Fibroblast of pulmonary artery (primary cell): ENCODE results near the gene ASCC3.

Experiments used
- DNase-seq: peaks from one replicate; pipeline ENCODE4 v3.0.0-alpha.2; 2010; ENCODE audit warnings: low read depth
- H3K4me3 ChIP-seq: replicated peaks from 2 replicates; pipeline ENCODE4 v1.5.1; 2011; ENCODE audit warnings: low read depth, mild to moderate bottlenecking, control low read depth, low read length, moderate library complexity
- TF ChIP-seq, protein P1 (sequence below): IDR thresholded peaks from 2 replicates; pipeline ENCODE4 v1.5.1; 2011; ENCODE audit warnings: mild to moderate bottlenecking, control low read depth, low read length, inconsistent platforms; ENCODE audit errors: missing control alignments

ASCC3 gene

DNA sequence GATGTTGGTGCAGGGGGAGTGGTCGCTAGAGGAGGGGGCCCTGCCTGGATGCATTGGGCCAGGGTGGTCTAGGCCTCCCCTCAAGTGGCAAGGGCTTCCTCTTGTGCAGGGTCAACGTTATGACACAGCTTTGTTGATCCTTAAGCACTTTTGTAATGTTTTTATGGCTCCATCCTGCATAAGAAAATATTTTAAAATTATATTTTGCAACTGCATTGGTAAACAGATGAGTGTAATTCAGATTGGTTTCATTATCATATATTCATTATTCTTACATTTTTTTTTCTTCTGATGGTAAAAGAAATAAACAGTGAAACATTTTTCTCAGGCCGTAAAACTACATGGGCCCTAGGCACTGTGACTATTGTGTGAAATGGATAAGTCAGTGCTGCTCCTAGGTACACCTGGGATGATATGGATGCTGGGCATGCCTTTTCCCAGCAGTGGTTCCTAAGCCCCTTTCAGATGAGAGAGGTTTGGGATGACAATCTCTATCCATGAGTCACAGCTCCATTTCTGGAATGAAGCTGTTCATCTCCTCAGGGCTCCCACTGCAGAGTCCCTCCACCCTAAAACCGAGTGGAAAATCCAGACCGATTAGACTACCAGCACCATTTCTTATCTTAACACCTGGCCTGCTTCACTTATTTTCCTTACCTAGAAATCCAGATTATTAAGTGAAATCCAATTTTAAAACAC, 410.6 kb downstream of the ASCC3 start:
- H3K4me3 ChIP-seq = no peak overlapping the region
- TF ChIP-seq, protein P1, sequence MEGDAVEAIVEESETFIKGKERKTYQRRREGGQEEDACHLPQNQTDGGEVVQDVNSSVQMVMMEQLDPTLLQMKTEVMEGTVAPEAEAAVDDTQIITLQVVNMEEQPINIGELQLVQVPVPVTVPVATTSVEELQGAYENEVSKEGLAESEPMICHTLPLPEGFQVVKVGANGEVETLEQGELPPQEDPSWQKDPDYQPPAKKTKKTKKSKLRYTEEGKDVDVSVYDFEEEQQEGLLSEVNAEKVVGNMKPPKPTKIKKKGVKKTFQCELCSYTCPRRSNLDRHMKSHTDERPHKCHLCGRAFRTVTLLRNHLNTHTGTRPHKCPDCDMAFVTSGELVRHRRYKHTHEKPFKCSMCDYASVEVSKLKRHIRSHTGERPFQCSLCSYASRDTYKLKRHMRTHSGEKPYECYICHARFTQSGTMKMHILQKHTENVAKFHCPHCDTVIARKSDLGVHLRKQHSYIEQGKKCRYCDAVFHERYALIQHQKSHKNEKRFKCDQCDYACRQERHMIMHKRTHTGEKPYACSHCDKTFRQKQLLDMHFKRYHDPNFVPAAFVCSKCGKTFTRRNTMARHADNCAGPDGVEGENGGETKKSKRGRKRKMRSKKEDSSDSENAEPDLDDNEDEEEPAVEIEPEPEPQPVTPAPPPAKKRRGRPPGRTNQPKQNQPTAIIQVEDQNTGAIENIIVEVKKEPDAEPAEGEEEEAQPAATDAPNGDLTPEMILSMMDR = no peak
- no peak for DNase-seq

DNA sequence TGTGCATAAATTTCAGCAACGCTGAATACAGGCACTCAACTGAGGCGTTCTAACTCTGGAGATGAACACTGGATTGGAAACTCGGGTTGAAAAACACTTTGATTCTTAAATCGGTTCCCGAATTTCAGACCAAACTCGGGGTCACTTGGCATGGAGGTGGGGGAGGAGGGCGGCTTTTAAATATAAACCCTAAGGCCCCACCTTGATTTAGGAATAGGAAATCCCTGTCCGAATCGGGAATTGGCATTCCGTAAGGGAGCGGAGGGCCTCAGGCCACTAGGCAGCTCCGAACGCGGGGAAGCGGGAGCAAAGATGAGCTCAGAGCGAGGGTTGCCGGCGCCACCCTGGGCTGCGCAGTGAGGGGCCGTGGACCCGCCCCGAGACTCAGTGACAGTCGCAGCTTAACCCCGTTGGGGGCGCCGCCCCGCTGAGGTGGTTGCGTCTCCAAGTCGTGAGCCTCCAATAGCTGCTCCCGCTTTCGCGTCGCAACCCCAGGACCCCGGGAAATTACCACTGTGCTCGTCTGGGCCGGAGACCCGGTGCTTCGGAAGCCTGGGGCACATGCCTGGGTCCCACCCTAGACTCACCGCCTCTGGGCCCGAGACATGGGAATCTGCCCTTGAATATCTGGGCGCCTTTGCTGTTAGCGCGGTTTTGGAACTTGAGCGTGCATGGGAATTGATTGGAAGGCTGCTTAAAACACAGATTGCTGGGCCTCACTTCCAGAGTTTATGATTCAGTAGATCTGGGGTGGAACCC, 411.8 kb downstream of the ASCC3 start:
- DNase-seq = no peak
- TF ChIP-seq, protein P1 = no peak
- H3K4me3 ChIP-seq = no peak overlapping the region

DNA sequence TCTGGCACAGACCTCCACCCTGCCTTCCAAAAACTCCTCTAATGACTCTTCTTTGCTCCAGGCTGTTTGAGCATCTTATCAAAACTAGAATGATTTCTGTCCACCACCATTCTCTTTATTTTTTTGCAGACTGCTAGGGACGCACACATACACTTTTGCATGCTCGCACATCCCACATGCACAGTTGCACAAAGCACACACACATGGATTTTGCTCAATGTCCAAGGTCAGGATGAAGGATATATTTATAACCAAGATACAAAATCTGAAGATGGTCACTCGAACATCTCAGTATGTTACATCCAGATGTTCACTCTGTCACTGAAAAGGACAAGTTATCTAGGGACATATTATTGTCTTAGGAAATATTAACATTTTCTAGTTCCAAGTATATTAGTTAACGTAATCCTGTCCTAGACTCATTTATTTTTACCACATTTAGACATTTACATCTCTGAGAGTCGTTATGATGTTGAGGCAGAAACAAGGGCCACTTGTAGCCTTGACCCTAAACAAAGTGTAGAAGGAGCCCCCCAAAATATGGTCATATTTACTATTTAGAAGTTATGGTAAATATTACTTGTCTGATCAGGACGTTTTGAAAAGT, 413.0 kb downstream of the ASCC3 start:
- TF ChIP-seq, protein P1 = no peak
- no peak for DNase-seq
- H3K4me3 ChIP-seq = no peak overlapping the region

DNA sequence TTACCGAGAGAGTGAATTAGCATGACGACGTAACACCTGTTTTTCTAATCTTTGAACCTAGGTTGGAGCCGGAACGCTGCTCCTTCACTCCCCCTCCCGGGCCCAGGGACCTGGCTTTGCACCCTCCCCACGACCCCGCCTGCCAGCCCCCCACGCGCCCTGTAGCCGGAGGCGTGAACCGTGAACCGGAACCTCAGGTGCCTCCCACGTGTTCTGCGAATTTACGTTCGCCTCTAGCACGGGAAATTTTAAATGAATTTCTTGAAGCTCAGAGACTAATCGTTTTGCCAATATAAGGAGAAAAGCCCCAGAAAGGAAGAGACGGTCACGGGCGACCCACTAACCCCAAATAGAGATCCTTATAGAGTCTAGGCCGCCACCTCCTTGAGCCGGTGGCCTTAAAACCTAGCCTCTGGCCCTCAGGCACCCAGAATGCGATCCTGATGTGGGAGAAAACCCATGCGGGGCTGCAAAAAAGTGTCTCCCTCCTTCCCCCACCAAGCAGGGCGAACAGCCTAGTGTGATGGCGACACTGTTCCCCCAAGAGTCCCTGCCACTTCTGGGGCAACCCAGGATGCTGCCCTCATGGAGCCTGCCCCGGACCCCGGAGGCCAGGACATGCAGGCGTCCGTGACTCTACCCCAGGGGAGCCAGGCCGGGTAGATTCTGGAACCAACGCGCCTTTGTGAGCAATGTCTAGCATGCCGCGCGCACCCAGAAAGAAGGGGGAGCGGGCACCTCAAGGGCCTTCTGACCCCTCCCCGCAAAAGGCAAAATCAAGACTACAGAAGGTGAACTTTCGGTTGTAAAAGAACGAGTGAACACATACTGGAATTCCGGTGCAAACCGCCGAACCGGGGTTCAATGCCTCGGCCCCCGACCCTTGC, 413.8 kb downstream of the ASCC3 start:
- TF ChIP-seq, protein P1 = no peak
- no peak for DNase-seq
- H3K4me3 ChIP-seq = no peak overlapping the region

DNA sequence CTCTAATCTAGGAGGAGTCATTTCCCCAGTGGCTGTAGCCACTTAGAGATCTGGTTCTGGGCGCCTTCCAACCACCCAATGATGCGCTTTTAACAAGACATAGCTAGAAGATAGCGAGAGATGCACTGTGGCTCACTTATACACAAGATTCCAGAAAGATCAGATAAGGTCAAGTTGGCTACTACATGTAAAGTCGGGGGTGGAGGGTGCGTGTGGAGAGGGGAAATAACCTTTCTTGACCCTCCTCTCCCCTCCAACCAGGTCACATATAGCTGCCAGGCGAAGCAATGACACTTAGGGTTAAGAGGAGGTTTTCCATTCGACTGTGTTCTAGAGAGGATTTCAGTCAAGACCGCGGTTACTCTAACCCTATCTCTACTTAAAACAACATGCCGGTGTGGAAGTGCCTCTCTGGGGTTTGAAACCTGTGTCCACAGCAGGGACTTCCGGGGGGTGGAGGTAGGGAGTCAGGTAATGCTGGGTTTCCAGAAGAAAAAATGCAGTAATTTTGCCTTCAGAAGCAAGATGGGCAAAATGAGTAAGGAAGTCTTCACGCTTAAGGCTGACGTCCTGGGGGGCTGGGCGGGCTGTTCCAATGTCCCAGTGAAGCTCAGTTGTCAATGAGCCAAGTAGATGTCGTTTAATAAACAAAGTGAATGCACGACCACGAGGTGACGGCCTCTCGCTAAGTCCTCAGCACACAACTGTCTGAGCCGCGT, 414.6 kb downstream of the ASCC3 start:
- TF ChIP-seq, protein P1 = no peak
- DNase-seq = no peak
- no peak overlapping the region for H3K4me3 ChIP-seq

DNA sequence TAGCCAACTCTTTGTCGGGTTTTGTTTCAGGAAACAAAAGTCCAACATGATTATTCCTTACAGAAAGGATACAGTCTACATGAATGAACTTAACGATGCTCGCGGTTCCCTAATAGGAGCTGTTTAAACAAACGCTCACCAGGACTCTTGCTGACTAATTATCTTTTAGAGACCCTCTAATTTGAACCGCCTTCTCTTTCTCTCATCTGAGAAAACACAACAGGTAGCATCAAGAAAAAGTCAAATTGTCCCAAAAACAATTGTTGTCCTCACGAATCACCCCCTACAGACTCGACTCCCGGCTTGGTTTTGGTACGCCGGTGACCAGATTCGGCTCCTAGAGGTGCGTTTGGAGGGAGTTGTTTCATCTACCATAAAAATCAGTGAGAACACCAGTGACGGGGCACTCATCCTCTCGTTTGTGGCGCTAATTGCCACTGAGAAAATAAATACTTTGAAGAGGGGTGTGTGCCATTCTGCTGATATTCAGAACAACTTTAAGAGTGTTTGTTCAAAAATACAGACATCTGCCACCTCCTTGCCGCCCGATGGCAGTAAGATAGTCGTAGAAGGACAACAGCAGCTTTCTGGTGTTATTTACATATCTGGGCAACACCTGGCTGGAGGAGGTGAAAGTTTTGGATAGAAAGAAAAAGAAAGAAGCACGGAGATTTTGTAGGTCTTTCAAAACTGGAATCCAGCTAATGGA, 415.3 kb downstream of the ASCC3 start:
- TF ChIP-seq, protein P1 = no peak
- no peak for DNase-seq
- H3K4me3 ChIP-seq = no peak overlapping the region
